ENCODE results near the gene UBE2H.

- TF ChIP-seq CTCF (IDR thresholded peaks at IDR 0.05) (no peak), EZH2phosphoT487 (IDR thresholded peaks at IDR 0.05) (no peak)
These were observed 17.2 kb upstream of the UBE2H start for GRCh38 chr7:129969881-129970446.

Data from neural progenitor cell (in vitro differentiated cells).